ENCODE data around the gene NFASC.

NFASC gene

GRCh38 chr1:205041998-205042910 lies 171.6 kb downstream of the NFASC start:
- H3K27ac ChIP-seq = no peak overlapping the region
- no peak for DNase-seq (ENCODE audit: low spot score)
- no peak for TF ChIP-seq CTCF (IDR thresholded peaks at IDR 0.05)

DNA sequence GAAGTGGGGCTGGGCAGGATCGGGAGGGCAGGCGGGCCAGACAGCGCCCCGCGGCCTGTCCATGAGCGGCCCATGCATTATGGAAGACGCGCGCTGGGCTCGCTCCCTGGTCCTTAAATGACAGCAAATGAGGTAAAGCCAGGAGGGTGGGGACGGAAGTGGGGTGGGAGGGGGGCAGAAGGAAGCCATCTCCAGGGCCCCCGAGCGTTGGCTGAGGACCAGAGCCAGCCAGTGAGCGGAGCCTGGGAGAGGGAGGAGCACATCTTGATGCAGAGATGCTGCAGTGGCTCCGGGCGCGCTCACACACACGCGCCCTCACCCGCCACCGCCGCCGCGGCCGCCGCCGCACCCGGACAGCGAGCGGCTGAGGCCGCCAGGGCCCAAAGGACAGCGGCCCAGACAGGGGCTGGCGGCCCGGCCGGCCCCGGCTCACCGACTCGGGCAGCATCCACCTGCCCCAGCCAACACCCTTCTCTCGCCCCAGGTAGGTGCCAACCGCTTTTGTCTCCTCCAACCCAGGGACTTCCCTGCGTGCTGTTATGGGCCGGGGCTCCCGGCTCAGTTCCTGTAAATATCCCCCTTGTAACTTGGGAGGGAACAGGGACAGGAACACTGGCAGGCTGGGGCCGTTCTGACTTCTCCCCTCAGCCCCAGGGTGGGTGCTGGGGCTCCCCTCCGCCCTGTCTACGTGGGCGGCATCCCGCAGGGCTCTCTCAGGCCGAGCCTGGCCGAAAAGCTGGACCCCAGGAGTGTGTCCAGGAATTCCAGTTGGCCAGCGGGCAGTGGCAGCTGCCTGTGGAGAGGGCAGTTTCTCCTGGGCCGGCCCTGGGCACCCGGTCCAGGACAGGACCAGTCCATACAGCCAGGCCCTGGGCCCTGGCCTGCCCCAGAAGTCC lies 172.5 kb downstream of the NFASC start, which contains the start of gene CNTN2:
Gene CNTN2 (plus strand): TSS at position 302 of the 896 bp plus-strand sequence. CDS start 9,974 bp downstream, outside the sequence.
- TF ChIP-seq CTCF (IDR thresholded peaks at IDR 0.05) = no peak
- Histone ChIP-seq H3K27ac (no peak within 1 kb of the TSS), H3K4me3 (peak within 1 kb of the TSS; percentile 49)
- DNase-seq (ENCODE audit: low spot score) = no peak

More at GRCh38 chr1:205041998-205042910, 171.6 kb downstream of the NFASC start:
- H3K4me3 ChIP-seq = no peak overlapping the region

DNA sequence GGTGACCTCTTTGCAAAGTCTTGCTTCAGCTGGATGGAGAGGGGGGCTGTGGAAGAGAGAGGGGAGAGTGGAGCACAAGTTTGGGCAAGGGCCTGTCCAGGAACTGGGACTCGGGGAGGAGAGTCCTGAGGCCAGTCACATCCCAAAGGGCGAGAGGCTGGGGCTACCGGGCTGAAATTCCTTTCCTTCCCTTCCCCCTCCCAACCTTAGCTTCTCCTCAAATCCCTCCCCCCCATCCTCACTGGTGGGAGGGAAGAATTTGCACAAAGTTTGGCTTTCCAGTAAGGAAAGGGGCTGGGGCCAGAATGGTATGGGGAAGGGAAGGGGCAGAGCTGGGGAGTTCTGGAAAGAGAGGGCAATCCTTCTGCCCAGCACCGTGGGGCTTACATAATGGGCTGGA lies 173.2 kb downstream of the NFASC start:
- no peak for DNase-seq (ENCODE audit: low spot score)
- no peak overlapping the region for H3K27ac ChIP-seq
- H3K4me3 ChIP-seq = no peak overlapping the region
- TF ChIP-seq CTCF (IDR thresholded peaks at IDR 0.05) = no peak

DNA sequence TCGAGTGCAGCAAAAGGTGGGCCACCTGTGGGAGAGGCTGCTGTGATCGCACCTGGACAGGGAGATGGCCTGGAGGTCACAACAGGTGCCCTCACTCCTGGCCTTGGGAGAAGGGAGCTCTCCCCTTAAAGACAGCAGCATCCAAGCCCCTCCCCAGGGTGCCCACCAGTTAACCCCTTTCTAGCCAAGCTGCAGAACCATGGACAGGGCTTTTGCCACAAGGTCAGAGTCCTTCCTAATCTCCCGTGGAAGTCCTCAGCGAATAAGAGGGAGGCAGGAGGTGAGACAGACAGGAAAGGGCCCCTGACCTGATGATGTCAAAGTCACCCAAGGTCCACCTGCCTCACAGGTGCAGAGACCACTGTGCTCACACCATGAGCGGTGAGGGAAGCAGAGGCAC lies 174.1 kb downstream of the NFASC start:
- no peak for DNase-seq (ENCODE audit: low spot score)
- no peak overlapping the region for H3K4me3 ChIP-seq
- no peak for TF ChIP-seq CTCF (IDR thresholded peaks at IDR 0.05)

DNA sequence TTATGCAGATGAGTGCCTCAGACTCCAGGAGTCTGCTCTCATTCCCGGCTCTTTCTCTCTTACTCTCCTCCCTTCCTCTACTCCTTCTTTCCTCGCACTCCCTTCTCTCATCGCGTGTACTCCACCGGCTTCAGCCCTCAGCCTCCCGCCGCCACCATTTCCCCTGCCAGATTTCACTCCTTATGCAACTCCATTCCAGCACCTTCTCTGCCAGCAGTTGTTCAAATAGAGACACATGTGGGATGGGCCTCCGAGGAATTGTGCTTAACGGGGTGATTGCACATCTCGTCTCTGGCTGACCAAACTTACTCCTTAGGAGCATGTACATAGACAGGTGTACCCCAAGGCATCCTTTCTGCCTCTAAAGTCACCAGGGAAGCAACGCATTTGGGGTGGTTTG lies 174.5 kb downstream of the NFASC start:
- no peak overlapping the region for H3K4me3 ChIP-seq

More for the DNA sequence above, 174.1 kb downstream of the NFASC start:
- no peak overlapping the region for H3K27ac ChIP-seq

GRCh38 chr1:205046870-205047269 lies 176.2 kb downstream of the NFASC start:
- no peak for DNase-seq (ENCODE audit: low spot score)
- TF ChIP-seq CTCF (IDR thresholded peaks at IDR 0.05) = no peak
- H3K27ac ChIP-seq = no peak overlapping the region
- no peak overlapping the region for H3K4me3 ChIP-seq

More for the DNA sequence above, 174.5 kb downstream of the NFASC start:
- TF ChIP-seq CTCF (IDR thresholded peaks at IDR 0.05) = no peak
- no peak overlapping the region for H3K27ac ChIP-seq
- DNase-seq (ENCODE audit: low spot score) = no peak

Data from coronary artery (tissue), 2 donors.